A549 (cell line): ENCODE results near the gene TSPAN3. TPM values are rescaled to one million over a fixed set of nuclear protein-coding genes. Genes with fewer than 3 reads are reported as not detected.

Experiments used
- ATAC-seq, 2 experiments: fragments of 200-7000 bp in 1 of 2; fragments of >200 bp in 1 of 2; cut with Nextera tagmentation in 1 of 2; cut with Tn5 transposase in 1 of 2; 3 replicates each; pipeline versions ENCODE4 v1.8.0 to v1.9.1; 2018 to 2020; ENCODE audit warnings: mild to moderate bottlenecking in 1 of 2, moderate library complexity in 1 of 2
- CTCF ChIA-PET: fragments of 300-600 bp; sonication (Branson Sonifier 250); formaldehyde crosslinking; extraction: SDS; loops from one replicate; lab custom pipeline; 2021; ENCODE audit warnings: antibody characterized with exemption, inconsistent platforms; lab: Yijun Ruan, JAX
- POLR2A ChIA-PET: fragments of 350-600 bp; formaldehyde crosslinking; extraction: SDS; loops from one replicate; lab custom pipeline; 2021; ENCODE audit warnings: antibody characterized with exemption, inconsistent platforms; lab: Yijun Ruan, JAX
- DNase-seq, 2 experiments: peaks; one replicate each; pipeline versions ENCODE4 v3.0.0 to v3.0.0-alpha.2; 2011 to 2016; ENCODE audit warnings: low read depth in 1 of 2, low spot score in 1 of 2
- FAIRE-seq: peaks from 2 replicates; lab custom pipeline; 2011; peaks lifted over from hg19 to GRCh38; lab: Jason Lieb, UNC
- H3K27ac ChIP-seq, 2 experiments: fragments of >200 bp; sonication (Bioruptor Twin); formaldehyde crosslinking; 3 replicates each; pipeline ENCODE4 v1.5.1; 2016 to 2017
- H3K4me1 ChIP-seq: fragments of >200 bp; sonication (Bioruptor Twin); formaldehyde crosslinking; 3 replicates; pipeline ENCODE4 v1.6.1; 2016
- H3K4me2 ChIP-seq: fragments of >200 bp; sonication (Bioruptor Twin); formaldehyde crosslinking; 3 replicates; pipeline ENCODE4 v1.6.1; 2016
- H3K4me3 ChIP-seq: fragments of >200 bp; sonication (Bioruptor Twin); formaldehyde crosslinking; 3 replicates; pipeline ENCODE4 v1.5.1; 2016
- H3K9me3 ChIP-seq: fragments of >200 bp; sonication (Bioruptor Twin); formaldehyde crosslinking; 3 replicates; pipeline ENCODE4 v1.6.1; 2016
- BHLHE40 ChIP-seq: IDR thresholded peaks from 2 replicates; pipeline ENCODE4 v1.6.1; 2012; ENCODE audit warnings: low read depth, low read length, inconsistent platforms
- CEBPB ChIP-seq, 2 experiments: fragments of >200 bp in 1 of 2; sonication (Bioruptor Twin) in 1 of 2; formaldehyde crosslinking in 1 of 2; IDR thresholded peaks; 2 replicates each; pipeline ENCODE4 v1.6.1; 2012 to 2016
- CHD2 ChIP-seq: fragments of 150-350 bp; IDR thresholded peaks from 2 replicates; pipeline ENCODE4 v1.6.1; 2014; ENCODE audit warnings: low read length; ENCODE audit not compliant: partially characterized antibody
- EHF ChIP-seq: fragments of 250-450 bp; sonication (Bioruptor Pico); IDR thresholded peaks from 2 replicates; pipeline ENCODE4 v1.5.0; 2020; ENCODE audit warnings: mild to moderate bottlenecking
- EHMT2 ChIP-seq: fragments of 200-600 bp; sonication (generic); IDR thresholded peaks from 2 replicates; pipeline ENCODE4 v1.6.1; 2016; ENCODE audit warnings: antibody characterized with exemption, low read depth, mild to moderate bottlenecking, moderate library complexity
- FOXS1 ChIP-seq: fragments of 250-450 bp; sonication (Bioruptor Pico); IDR thresholded peaks from 2 replicates; pipeline ENCODE4 v1.5.0; 2020; ENCODE audit warnings: mild to moderate bottlenecking, moderate library complexity
- GATA3 ChIP-seq: IDR thresholded peaks from 2 replicates; pipeline ENCODE4 v1.6.1; 2012; ENCODE audit warnings: borderline replicate concordance
- HEYL ChIP-seq: fragments of 250-450 bp; sonication (Bioruptor Pico); IDR thresholded peaks from 2 replicates; pipeline ENCODE4 v1.8.0; 2021; ENCODE audit warnings: mild to moderate bottlenecking, moderate library complexity
- HMGXB4 ChIP-seq: fragments of 250-450 bp; sonication (Bioruptor Pico); IDR thresholded peaks from 2 replicates; pipeline ENCODE4 v1.5.0; 2021; ENCODE audit warnings: mild to moderate bottlenecking, moderate library complexity, borderline replicate concordance
- HOXA7 ChIP-seq: fragments of 250-450 bp; sonication (Bioruptor Pico); IDR thresholded peaks from 2 replicates; pipeline ENCODE4 v1.5.0; 2020; ENCODE audit warnings: mild to moderate bottlenecking, moderate library complexity
- KDM5A ChIP-seq: fragments of 200-600 bp; sonication (generic); IDR thresholded peaks from 2 replicates; pipeline ENCODE4 v1.6.1; 2016; ENCODE audit warnings: antibody characterized with exemption, mild to moderate bottlenecking
- NFE2L2 ChIP-seq: fragments of 150-350 bp; conservative IDR thresholded peaks from 2 replicates; pipeline ENCODE4 v1.6.1; 2014; ENCODE audit warnings: low read length
- NPAS2 ChIP-seq: fragments of 250-450 bp; sonication (Bioruptor Pico); IDR thresholded peaks from 2 replicates; pipeline ENCODE4 v1.8.0; 2022; ENCODE audit warnings: mild to moderate bottlenecking, moderate library complexity, borderline replicate concordance
- PBX3 ChIP-seq: IDR thresholded peaks from 2 replicates; pipeline ENCODE4 v1.6.1; 2012
- PHF8 ChIP-seq: fragments of 200-600 bp; sonication (generic); IDR thresholded peaks from 2 replicates; pipeline ENCODE4 v1.6.1; 2016; ENCODE audit warnings: low read depth, mild to moderate bottlenecking, antibody characterized with exemption, moderate library complexity, borderline replicate concordance
- POLR2AphosphoS2 ChIP-seq: conservative IDR thresholded peaks from 2 replicates; pipeline ENCODE4 v1.6.1; 2012; ENCODE audit warnings: low read length, improper control_type of control experiment, inconsistent platforms
- SMC3 ChIP-seq: fragments of >200 bp; sonication (Bioruptor Twin); formaldehyde crosslinking; IDR thresholded peaks from 3 replicates; pipeline ENCODE4 v1.6.1; 2018; ENCODE audit warnings: inconsistent platforms
- TFCP2L1 ChIP-seq: fragments of 250-450 bp; sonication (Bioruptor Pico); IDR thresholded peaks from 2 replicates; pipeline ENCODE4 v1.5.0; 2021; ENCODE audit warnings: mild to moderate bottlenecking
- TP53 ChIP-seq: fragments of 250-450 bp; sonication (Bioruptor Pico); IDR thresholded peaks from 2 replicates; pipeline ENCODE4 v1.5.0; 2021; ENCODE audit warnings: mild to moderate bottlenecking, moderate library complexity
- USF2 ChIP-seq: fragments of 450-650 bp; IDR thresholded peaks from 2 replicates; pipeline ENCODE4 v1.6.1; 2014; ENCODE audit warnings: antibody characterized with exemption
- ZC3H11A ChIP-seq: fragments of 450-650 bp; IDR thresholded peaks from 2 replicates; pipeline ENCODE4 v1.6.1; 2014; ENCODE audit warnings: antibody characterized with exemption, mild to moderate bottlenecking
- ZFP36 ChIP-seq: fragments of 450-650 bp; IDR thresholded peaks from 2 replicates; pipeline ENCODE4 v1.6.1; 2014; ENCODE audit warnings: borderline replicate concordance; ENCODE audit not compliant: partially characterized antibody
- WGBS: methylation state at CpG from one replicate; pipeline ENCODE4 v1.1.6; 2017; ENCODE audit errors: missing lambda C conversion rate; 5-methylcytosine and 5-hydroxymethylcytosine counted together
- polyA plus RNA-seq, 4 experiments: library from polyadenylated mRNA; depleted of rRNA in 3 of 4; stranded (reverse); fragments of >200 nt; fragmentation: RNase III in 1 of 4; extraction: RNeasy Plus Mini Kit Qiagen cat#74134 plus additional on column Dnase treatment in 1 of 4; gene quantifications; 2 replicates in 3 of 4; 3 replicates in 1 of 4; pipeline ENCODE4 v1.2.3, GENCODE V29; 2011 to 2017

TSPAN3 gene
- polyA plus RNA-seq, 2 of the 4 experiments (the other 2 are of a cell fraction) = 362 to 636 TPM

- TF ChIP-seq TP53 (CRISPR knock-in tag) = no peak
- no peak for TF ChIP-seq EHF
- no peak for TF ChIP-seq NFE2L2
- no peak for TF ChIP-seq BHLHE40
- no peak for TF ChIP-seq KDM5A
- TF ChIP-seq HOXA7 (CRISPR knock-in tag) = no peak
- TF ChIP-seq, all 56 proteins: peak for 0
These were observed 11.1 kb upstream of the TSPAN3 start (continued) for GRCh38 chr15:77081971-77082370.

GRCh38 chr15:77076323-77076915, 5.5 kb upstream of the TSPAN3 start:
- Histone ChIP-seq H3K27ac (no peak overlapping the region), H3K4me1 (0 out of 3 replicates have a peak, but pooled peaks cover under 1% of the 10 kb centered on the region), H3K4me2 (no peak overlapping the region), H3K4me3 (no peak overlapping the region), H3K9me3 (no peaks in the 10 kb centered on the region)
- no peak for TF ChIP-seq TFCP2L1 (CRISPR knock-in tag)
- no peak for TF ChIP-seq HMGXB4 (CRISPR knock-in tag)
- no peak for TF ChIP-seq TP53 (CRISPR knock-in tag)
- no peak for TF ChIP-seq CHD2
- no peak for TF ChIP-seq ZC3H11A
- TF ChIP-seq HEYL (CRISPR knock-in tag) = no peak
- TF ChIP-seq EHMT2 = no peak
- no peak for TF ChIP-seq NPAS2 (CRISPR knock-in tag)
- TF ChIP-seq GATA3 = no peak
- TF ChIP-seq USF2 = no peak
- DNase-seq = no peak
- WGBS = 41% methylated on average over 4 of the region's 4 CpGs
- ChIA-PET POLR2A (interaction anchor here (0.6 kb wide), 1 partner anchor 740 kb away, joined by 3 read pairs; the partner anchor contains the start of gene ISL2), CTCF (interaction anchor here (0.9 kb wide), 1 partner anchor 30 kb away, joined by 4 read pairs; no protein-coding TSS in a partner anchor)
- no peak for ATAC-seq
- no peak for FAIRE-seq

- 76% methylated on average over 9 of the region's 9 CpGs for WGBS
- TF ChIP-seq PHF8 = no peak
- TF ChIP-seq PBX3 = no peak
- no peak for TF ChIP-seq NPAS2 (CRISPR knock-in tag)
- TF ChIP-seq CEBPB (IDR thresholded peaks at IDR 0.05) = no peak
- no peak for TF ChIP-seq POLR2AphosphoS2
- no peak for TF ChIP-seq HMGXB4 (CRISPR knock-in tag)
- no peak for TF ChIP-seq ZFP36
- no peak for TF ChIP-seq FOXS1 (CRISPR knock-in tag)
- TF ChIP-seq SMC3 = no peak
These were observed 4.6 kb upstream of the TSPAN3 start for GRCh38 chr15:77075528-77075927.

More at GRCh38 chr15:77075528-77075927, 4.6 kb upstream of the TSPAN3 start:
- FAIRE-seq = no peak
- no peak overlapping the region for H3K4me2 ChIP-seq
- peaks cover 4% of the 10 kb centered on the region; the same call in 1 of the 3 replicates for H3K4me1 ChIP-seq
- CTCF ChIA-PET = interaction anchor here (0.6 kb wide), 1 partner anchor 174 kb away, joined by 3 read pairs; no protein-coding TSS in a partner anchor
- no peaks in the 10 kb centered on the region for H3K9me3 ChIP-seq
- POLR2A ChIA-PET = no interaction called here
- H3K27ac ChIP-seq = no peak overlapping the region
- no peak for ATAC-seq
- no peak overlapping the region for H3K4me3 ChIP-seq
- DNase-seq = no peak
